Astrocyte (in vitro differentiated cells and primary cell): ENCODE measurements around the gene STRADA.

ENCODE experiments used
- CTCF ChIP-seq: IDR thresholded peaks from 2 replicates; pipeline ENCODE4 v1.5.1; 2011; ENCODE audit warnings: low read depth, mild to moderate bottlenecking, inconsistent platforms, low read length, moderate library complexity; ENCODE audit not compliant: insufficient read depth
- EZH2 ChIP-seq: IDR thresholded peaks from 2 replicates; pipeline ENCODE4 v1.6.1; 2012; ENCODE audit warnings: mild to moderate bottlenecking, low read length, inconsistent platforms; ENCODE audit not compliant: insufficient read depth

GRCh38 chr17:63699638-63700527 is 41.7 kb downstream of the STRADA start, which contains the start of gene LIMD2:
- TF ChIP-seq CTCF (no peak), EZH2 (no peak)
